ENCODE data around the gene NPL.

Gene NPL

DNA sequence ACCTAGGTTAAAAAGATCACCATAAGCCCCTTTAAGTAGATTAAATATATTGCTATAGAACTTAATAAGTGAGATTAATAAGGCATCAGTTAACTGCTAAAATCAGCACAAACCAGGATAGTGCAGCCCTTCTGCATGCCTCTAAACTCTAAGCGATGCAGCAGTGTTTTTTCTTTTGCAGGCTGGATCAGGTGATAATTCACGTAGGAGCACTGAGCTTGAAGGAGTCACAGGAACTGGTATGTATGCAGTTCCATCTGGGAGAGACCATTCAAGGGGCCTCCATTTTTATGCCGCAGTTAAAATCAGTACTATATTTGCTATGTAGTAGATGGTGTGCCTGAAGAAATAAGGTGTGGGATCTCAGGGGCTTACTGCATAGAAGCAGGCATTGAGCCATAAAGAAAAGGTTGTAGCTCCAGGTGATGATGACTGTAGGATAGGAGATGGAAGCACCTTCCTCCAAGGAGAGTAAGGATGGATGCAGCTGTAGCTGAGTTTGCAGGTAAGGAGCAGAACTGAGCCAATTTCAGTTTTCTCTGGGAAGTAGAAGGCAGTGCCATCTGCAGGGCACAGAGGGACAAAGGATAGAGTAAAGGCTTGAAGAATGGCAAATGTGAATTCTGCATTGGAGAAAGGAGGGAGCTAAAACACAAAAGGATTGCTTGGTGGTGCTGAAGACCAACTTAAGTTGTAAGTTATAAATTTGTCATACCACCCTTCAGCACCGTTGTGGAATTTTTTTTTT is 22.6 kb downstream of the NPL start:
- no peak overlapping the region for H3K27ac ChIP-seq (ENCODE audit: low read depth, low read length, poor library complexity, severe bottlenecking)
- H3K4me1 ChIP-seq (ENCODE audit: insufficient read depth, low read length, severe bottlenecking) = no peaks in the 10 kb centered on the region
- H3K4me2 ChIP-seq (ENCODE audit: low read length) = no peak overlapping the region
- no peak overlapping the region for H2AFZ ChIP-seq (ENCODE audit: low read length)
- no peak overlapping the region for H3K4me3 ChIP-seq (ENCODE audit: low read depth, low read length, poor library complexity, severe bottlenecking)
- H3K27me3 ChIP-seq (ENCODE audit: insufficient read depth, low read length) = no peaks in the 10 kb centered on the region
- no peaks in the 10 kb centered on the region for H3K36me3 ChIP-seq (ENCODE audit: insufficient read depth, low read length)
- H3K79me2 ChIP-seq (ENCODE audit: insufficient read depth, low read length) = no peaks in the 10 kb centered on the region
- H3F3A ChIP-seq (ENCODE audit: insufficient read depth, low read length) = no peaks in the 10 kb centered on the region
- no peaks in the 10 kb centered on the region for H4K20me1 ChIP-seq (ENCODE audit: insufficient read depth, low read length)
- no peaks in the 10 kb centered on the region for H3K9me2 ChIP-seq (ENCODE audit: low read depth, low read length)
- no peaks in the 10 kb centered on the region for H3K9me3 ChIP-seq (ENCODE audit: low read length)
- no peak overlapping the region for H3K9ac ChIP-seq (ENCODE audit: low read length)
- TF ChIP-seq, protein P1, sequence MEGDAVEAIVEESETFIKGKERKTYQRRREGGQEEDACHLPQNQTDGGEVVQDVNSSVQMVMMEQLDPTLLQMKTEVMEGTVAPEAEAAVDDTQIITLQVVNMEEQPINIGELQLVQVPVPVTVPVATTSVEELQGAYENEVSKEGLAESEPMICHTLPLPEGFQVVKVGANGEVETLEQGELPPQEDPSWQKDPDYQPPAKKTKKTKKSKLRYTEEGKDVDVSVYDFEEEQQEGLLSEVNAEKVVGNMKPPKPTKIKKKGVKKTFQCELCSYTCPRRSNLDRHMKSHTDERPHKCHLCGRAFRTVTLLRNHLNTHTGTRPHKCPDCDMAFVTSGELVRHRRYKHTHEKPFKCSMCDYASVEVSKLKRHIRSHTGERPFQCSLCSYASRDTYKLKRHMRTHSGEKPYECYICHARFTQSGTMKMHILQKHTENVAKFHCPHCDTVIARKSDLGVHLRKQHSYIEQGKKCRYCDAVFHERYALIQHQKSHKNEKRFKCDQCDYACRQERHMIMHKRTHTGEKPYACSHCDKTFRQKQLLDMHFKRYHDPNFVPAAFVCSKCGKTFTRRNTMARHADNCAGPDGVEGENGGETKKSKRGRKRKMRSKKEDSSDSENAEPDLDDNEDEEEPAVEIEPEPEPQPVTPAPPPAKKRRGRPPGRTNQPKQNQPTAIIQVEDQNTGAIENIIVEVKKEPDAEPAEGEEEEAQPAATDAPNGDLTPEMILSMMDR (IDR thresholded peaks at IDR 0.05; ENCODE audit: low read length) = no peak
- no peak for TF ChIP-seq EZH2 (IDR thresholded peaks at IDR 0.05; ENCODE audit: borderline replicate concordance, low read length)

DNA sequence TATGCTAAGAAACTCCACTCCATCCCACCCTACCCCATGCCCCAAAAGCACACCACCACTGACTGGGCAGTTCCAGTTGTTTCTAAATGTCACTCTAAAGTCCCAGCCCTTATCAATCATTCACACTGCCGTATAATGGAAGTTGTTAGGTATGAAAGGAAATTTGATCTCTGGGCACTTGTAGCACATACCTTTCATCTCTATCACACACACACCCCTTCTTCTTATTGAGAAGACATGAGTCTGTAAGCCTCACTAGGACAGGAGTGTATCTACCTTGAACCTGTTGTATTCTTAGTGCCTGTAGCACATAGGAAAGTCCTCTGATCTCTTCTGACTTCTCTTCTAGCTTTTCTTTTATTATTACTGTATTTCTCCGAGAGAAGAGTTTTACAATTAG is 27.3 kb downstream of the NPL start:
- Histone ChIP-seq H3K27ac (ENCODE audit: low read depth, low read length, poor library complexity, severe bottlenecking) (no peak overlapping the region), H3K27me3 (ENCODE audit: insufficient read depth, low read length) (no peaks in the 10 kb centered on the region), H4K20me1 (ENCODE audit: insufficient read depth, low read length) (no peaks in the 10 kb centered on the region), H3F3A (ENCODE audit: insufficient read depth, low read length) (no peaks in the 10 kb centered on the region), H3K9me2 (ENCODE audit: low read depth, low read length) (no peaks in the 10 kb centered on the region), H3K9me3 (ENCODE audit: low read length) (no peaks in the 10 kb centered on the region), H3K4me3 (ENCODE audit: low read depth, low read length, poor library complexity, severe bottlenecking) (no peak overlapping the region), H3K79me2 (ENCODE audit: insufficient read depth, low read length) (no peaks in the 10 kb centered on the region), H3K9ac (ENCODE audit: low read length) (no peak overlapping the region), H3K36me3 (ENCODE audit: insufficient read depth, low read length) (no peaks in the 10 kb centered on the region), H3K4me2 (ENCODE audit: low read length) (no peak overlapping the region), H2AFZ (ENCODE audit: low read length) (no peak overlapping the region), H3K4me1 (ENCODE audit: insufficient read depth, low read length, severe bottlenecking) (no peaks in the 10 kb centered on the region)
- no peak for TF ChIP-seq EZH2 (IDR thresholded peaks at IDR 0.05; ENCODE audit: borderline replicate concordance, low read length)
- TF ChIP-seq, protein P1 (IDR thresholded peaks at IDR 0.05; ENCODE audit: low read length) = no peak

DNA sequence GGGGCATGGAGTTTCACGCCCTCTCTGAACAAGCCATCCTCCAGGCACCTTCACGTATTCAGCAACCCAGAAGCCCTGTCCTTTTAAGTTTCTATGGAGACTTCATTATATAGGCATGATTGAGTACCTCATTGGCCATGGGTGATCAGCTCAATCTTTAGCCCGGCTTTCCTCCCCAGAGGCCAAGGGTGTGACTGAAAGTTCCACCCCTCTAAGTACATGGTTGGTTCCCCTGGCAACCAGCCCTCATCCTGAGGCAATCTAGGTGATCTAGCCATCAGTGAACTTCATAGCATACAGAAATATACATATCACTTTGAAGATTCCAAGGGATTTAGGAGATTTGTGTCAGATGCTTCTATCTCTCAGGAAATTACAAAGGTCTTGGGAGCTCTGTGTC is 28.2 kb downstream of the NPL start:
- H3K9ac ChIP-seq (ENCODE audit: low read length) = no peak overlapping the region
- no peak for TF ChIP-seq EZH2 (IDR thresholded peaks at IDR 0.05; ENCODE audit: borderline replicate concordance, low read length)
- TF ChIP-seq, protein P1 (IDR thresholded peaks at IDR 0.05; ENCODE audit: low read length) = no peak
- no peak overlapping the region for H3K27ac ChIP-seq (ENCODE audit: low read depth, low read length, poor library complexity, severe bottlenecking)
- no peak overlapping the region for H2AFZ ChIP-seq (ENCODE audit: low read length)
- H3K4me2 ChIP-seq (ENCODE audit: low read length) = no peak overlapping the region
- H3K9me2 ChIP-seq (ENCODE audit: low read depth, low read length) = no peaks in the 10 kb centered on the region
- no peaks in the 10 kb centered on the region for H3K36me3 ChIP-seq (ENCODE audit: insufficient read depth, low read length)
- no peaks in the 10 kb centered on the region for H3K79me2 ChIP-seq (ENCODE audit: insufficient read depth, low read length)
- H3F3A ChIP-seq (ENCODE audit: insufficient read depth, low read length) = no peaks in the 10 kb centered on the region
- no peaks in the 10 kb centered on the region for H3K4me1 ChIP-seq (ENCODE audit: insufficient read depth, low read length, severe bottlenecking)
- no peaks in the 10 kb centered on the region for H3K27me3 ChIP-seq (ENCODE audit: insufficient read depth, low read length)
- H3K9me3 ChIP-seq (ENCODE audit: low read length) = no peaks in the 10 kb centered on the region
- H3K4me3 ChIP-seq (ENCODE audit: low read depth, low read length, poor library complexity, severe bottlenecking) = no peak overlapping the region
- no peaks in the 10 kb centered on the region for H4K20me1 ChIP-seq (ENCODE audit: insufficient read depth, low read length)

Data from OCI-LY1 (cell line).